ENCODE measurements around the gene VPREB1.

The VPREB1 gene

GRCh38 chr22:22244316-22245250 is at the start of gene VPREB1:
Gene VPREB1, plus strand, starts transcription at chr22:22244786. Its CDS starts 28 bp downstream, at chr22:22244814.
- no peak within 1 kb of the TSS for H3K9ac ChIP-seq (ENCODE audit: low read depth, low read length)
- H3K9me3 ChIP-seq (ENCODE audit: control insufficient read depth, insufficient read depth, low read length), result no peaks in the 10 kb centered on the region
- peaks cover 99% of the 10 kb centered on the region for H3K27me3 ChIP-seq (ENCODE audit: control insufficient read depth, insufficient read depth, low read length)
- H3K36me3 ChIP-seq (ENCODE audit: control insufficient read depth, insufficient read depth, low read length), result no peaks in the 10 kb centered on the region
- H3K4me1 ChIP-seq (ENCODE audit: control insufficient read depth, insufficient read depth, low read length), result no peaks in the 10 kb centered on the region
- no peak within 1 kb of the TSS for H3K4me3 ChIP-seq (ENCODE audit: low read depth, low read length)

DNA sequence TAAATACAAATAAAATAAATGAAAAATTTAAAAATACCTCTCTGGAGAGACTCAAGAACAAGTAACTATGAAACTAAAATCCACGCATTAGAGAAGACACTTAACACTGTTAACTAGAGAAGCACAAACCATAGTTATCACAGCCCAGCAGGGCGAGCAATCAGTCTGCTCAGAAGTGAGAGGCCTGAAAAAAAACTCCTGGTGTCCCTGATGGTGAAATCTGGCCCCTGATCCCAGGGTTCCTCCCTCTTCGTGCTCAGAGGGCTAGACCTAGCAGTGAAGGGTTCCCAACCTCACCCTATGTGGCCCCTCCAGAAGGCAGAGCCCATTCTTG is 49.7 kb upstream of the VPREB1 start:
- Histone ChIP-seq H3K27me3 (ENCODE audit: control insufficient read depth, insufficient read depth, low read length) (peaks cover 68% of the 10 kb centered on the region), H3K4me1 (ENCODE audit: control insufficient read depth, insufficient read depth, low read length) (no peaks in the 10 kb centered on the region), H3K9me3 (ENCODE audit: control insufficient read depth, insufficient read depth, low read length) (no peaks in the 10 kb centered on the region), H3K4me3 (ENCODE audit: low read depth, low read length) (no peak overlapping the region), H3K36me3 (ENCODE audit: control insufficient read depth, insufficient read depth, low read length) (no peaks in the 10 kb centered on the region), H3K9ac (ENCODE audit: low read depth, low read length) (no peak overlapping the region)

- no peaks in the 10 kb centered on the region for H3K36me3 ChIP-seq (ENCODE audit: control insufficient read depth, insufficient read depth, low read length)
- peaks cover 68% of the 10 kb centered on the region for H3K27me3 ChIP-seq (ENCODE audit: control insufficient read depth, insufficient read depth, low read length)
- no peak overlapping the region for H3K4me3 ChIP-seq (ENCODE audit: low read depth, low read length)
- H3K9me3 ChIP-seq (ENCODE audit: control insufficient read depth, insufficient read depth, low read length), result no peaks in the 10 kb centered on the region
- no peak overlapping the region for H3K9ac ChIP-seq (ENCODE audit: low read depth, low read length)
- H3K4me1 ChIP-seq (ENCODE audit: control insufficient read depth, insufficient read depth, low read length), result no peaks in the 10 kb centered on the region
Observed at GRCh38 chr22:22195265-22196017, 49.1 kb upstream of the VPREB1 start.

DNA sequence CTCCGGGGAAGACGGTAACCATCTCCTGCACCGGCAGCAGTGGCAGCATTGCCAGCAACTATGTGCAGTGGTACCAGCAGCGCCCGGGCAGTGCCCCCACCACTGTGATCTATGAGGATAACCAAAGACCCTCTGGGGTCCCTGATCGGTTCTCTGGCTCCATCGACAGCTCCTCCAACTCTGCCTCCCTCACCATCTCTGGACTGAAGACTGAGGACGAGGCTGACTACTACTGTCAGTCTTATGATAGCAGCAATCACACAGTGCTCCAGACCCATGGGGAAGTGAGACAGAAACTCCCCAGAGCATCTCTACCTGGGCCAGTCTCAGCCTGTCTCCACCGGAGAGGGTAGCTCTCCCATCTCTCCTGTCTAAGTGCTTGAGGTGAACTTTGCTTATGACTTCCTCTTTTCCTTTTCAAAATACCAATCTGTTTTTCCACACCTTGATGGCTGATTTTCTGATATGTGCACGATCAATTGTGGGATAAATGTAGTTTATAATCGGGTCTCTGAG is 48.5 kb upstream of the VPREB1 start:
- no peaks in the 10 kb centered on the region for H3K4me1 ChIP-seq (ENCODE audit: control insufficient read depth, insufficient read depth, low read length)
- no peaks in the 10 kb centered on the region for H3K36me3 ChIP-seq (ENCODE audit: control insufficient read depth, insufficient read depth, low read length)
- H3K9me3 ChIP-seq (ENCODE audit: control insufficient read depth, insufficient read depth, low read length), result no peaks in the 10 kb centered on the region
- peaks cover 74% of the 10 kb centered on the region for H3K27me3 ChIP-seq (ENCODE audit: control insufficient read depth, insufficient read depth, low read length)
- no peak overlapping the region for H3K9ac ChIP-seq (ENCODE audit: low read depth, low read length)
- H3K4me3 ChIP-seq (ENCODE audit: low read depth, low read length), result no peak overlapping the region

GRCh38 chr22:22196833-22197477 is 47.6 kb upstream of the VPREB1 start:
- Histone ChIP-seq H3K9me3 (ENCODE audit: control insufficient read depth, insufficient read depth, low read length) (no peaks in the 10 kb centered on the region), H3K9ac (ENCODE audit: low read depth, low read length) (no peak overlapping the region), H3K4me1 (ENCODE audit: control insufficient read depth, insufficient read depth, low read length) (no peaks in the 10 kb centered on the region), H3K27me3 (ENCODE audit: control insufficient read depth, insufficient read depth, low read length) (peaks cover 83% of the 10 kb centered on the region), H3K4me3 (ENCODE audit: low read depth, low read length) (no peak overlapping the region), H3K36me3 (ENCODE audit: control insufficient read depth, insufficient read depth, low read length) (no peaks in the 10 kb centered on the region)

- no peak overlapping the region for H3K9ac ChIP-seq (ENCODE audit: low read depth, low read length)
- H3K4me3 ChIP-seq (ENCODE audit: low read depth, low read length), result no peak overlapping the region
- H3K36me3 ChIP-seq (ENCODE audit: control insufficient read depth, insufficient read depth, low read length), result no peaks in the 10 kb centered on the region
- no peaks in the 10 kb centered on the region for H3K4me1 ChIP-seq (ENCODE audit: control insufficient read depth, insufficient read depth, low read length)
- H3K27me3 ChIP-seq (ENCODE audit: control insufficient read depth, insufficient read depth, low read length), result peaks cover 94% of the 10 kb centered on the region
- no peaks in the 10 kb centered on the region for H3K9me3 ChIP-seq (ENCODE audit: control insufficient read depth, insufficient read depth, low read length)
Observed at GRCh38 chr22:22197993-22198402, 46.6 kb upstream of the VPREB1 start.

GRCh38 chr22:22198751-22199150 is 45.8 kb upstream of the VPREB1 start:
- Histone ChIP-seq H3K27me3 (ENCODE audit: control insufficient read depth, insufficient read depth, low read length) (peaks cover 100% of the 10 kb centered on the region), H3K36me3 (ENCODE audit: control insufficient read depth, insufficient read depth, low read length) (no peaks in the 10 kb centered on the region), H3K9me3 (ENCODE audit: control insufficient read depth, insufficient read depth, low read length) (no peaks in the 10 kb centered on the region), H3K4me3 (ENCODE audit: low read depth, low read length) (no peak overlapping the region), H3K9ac (ENCODE audit: low read depth, low read length) (no peak overlapping the region), H3K4me1 (ENCODE audit: control insufficient read depth, insufficient read depth, low read length) (no peaks in the 10 kb centered on the region)

GRCh38 chr22:22199634-22200033 is 45.0 kb upstream of the VPREB1 start:
- Histone ChIP-seq H3K9ac (ENCODE audit: low read depth, low read length) (no peak overlapping the region), H3K9me3 (ENCODE audit: control insufficient read depth, insufficient read depth, low read length) (no peaks in the 10 kb centered on the region), H3K4me1 (ENCODE audit: control insufficient read depth, insufficient read depth, low read length) (no peaks in the 10 kb centered on the region), H3K4me3 (ENCODE audit: low read depth, low read length) (no peak overlapping the region), H3K27me3 (ENCODE audit: control insufficient read depth, insufficient read depth, low read length) (peaks cover 99% of the 10 kb centered on the region), H3K36me3 (ENCODE audit: control insufficient read depth, insufficient read depth, low read length) (no peaks in the 10 kb centered on the region)

GRCh38 chr22:22200569-22201184 is 43.9 kb upstream of the VPREB1 start:
- Histone ChIP-seq H3K27me3 (ENCODE audit: control insufficient read depth, insufficient read depth, low read length) (peaks cover 99% of the 10 kb centered on the region), H3K4me3 (ENCODE audit: low read depth, low read length) (no peak overlapping the region), H3K9me3 (ENCODE audit: control insufficient read depth, insufficient read depth, low read length) (no peaks in the 10 kb centered on the region), H3K4me1 (ENCODE audit: control insufficient read depth, insufficient read depth, low read length) (no peaks in the 10 kb centered on the region), H3K36me3 (ENCODE audit: control insufficient read depth, insufficient read depth, low read length) (no peaks in the 10 kb centered on the region), H3K9ac (ENCODE audit: low read depth, low read length) (no peak overlapping the region)

GRCh38 chr22:22201185-22201929 is 43.2 kb upstream of the VPREB1 start:
- no peak overlapping the region for H3K4me3 ChIP-seq (ENCODE audit: low read depth, low read length)
- H3K36me3 ChIP-seq (ENCODE audit: control insufficient read depth, insufficient read depth, low read length), result no peaks in the 10 kb centered on the region
- H3K27me3 ChIP-seq (ENCODE audit: control insufficient read depth, insufficient read depth, low read length), result peaks cover 99% of the 10 kb centered on the region
- no peaks in the 10 kb centered on the region for H3K9me3 ChIP-seq (ENCODE audit: control insufficient read depth, insufficient read depth, low read length)
- H3K4me1 ChIP-seq (ENCODE audit: control insufficient read depth, insufficient read depth, low read length), result no peaks in the 10 kb centered on the region
- H3K9ac ChIP-seq (ENCODE audit: low read depth, low read length), result no peak overlapping the region

DNA sequence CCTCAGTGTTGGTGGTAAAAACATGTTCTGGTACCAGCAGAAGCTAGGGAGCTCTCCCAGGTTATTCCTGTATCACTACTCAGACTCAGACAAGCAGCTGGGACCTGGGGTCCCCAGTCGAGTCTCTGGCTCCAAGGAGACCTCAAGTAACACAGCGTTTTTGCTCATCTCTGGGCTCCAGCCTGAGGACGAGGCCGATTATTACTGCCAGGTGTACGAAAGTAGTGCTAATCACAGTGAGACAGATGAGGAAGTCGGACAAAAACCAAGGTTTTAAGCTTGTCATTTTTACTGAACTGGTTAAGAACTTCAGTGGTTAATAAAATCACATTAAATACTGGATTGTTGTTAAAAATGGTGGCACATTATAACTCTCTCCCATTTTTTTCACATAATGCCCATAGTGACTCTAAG is 42.6 kb upstream of the VPREB1 start:
- H3K27me3 ChIP-seq (ENCODE audit: control insufficient read depth, insufficient read depth, low read length), result peaks cover 99% of the 10 kb centered on the region
- H3K4me1 ChIP-seq (ENCODE audit: control insufficient read depth, insufficient read depth, low read length), result no peaks in the 10 kb centered on the region
- H3K9ac ChIP-seq (ENCODE audit: low read depth, low read length), result no peak overlapping the region
- no peak overlapping the region for H3K4me3 ChIP-seq (ENCODE audit: low read depth, low read length)
- H3K9me3 ChIP-seq (ENCODE audit: control insufficient read depth, insufficient read depth, low read length), result no peaks in the 10 kb centered on the region
- no peaks in the 10 kb centered on the region for H3K36me3 ChIP-seq (ENCODE audit: control insufficient read depth, insufficient read depth, low read length)

Data from iPS-15b (cell line).